ENCODE measurements around the gene SSBP2.
A peak's percentile ranks its signal among the peaks of the same experiment; 100 is the strongest.

SSBP2 gene

GRCh38 chr5:81773161-81773560, 22.3 kb upstream of the SSBP2 start:
- H4K20me1 ChIP-seq (ENCODE audit: insufficient read depth, low read length), result no peaks in the 10 kb centered on the region
- TF ChIP-seq EZH2 (IDR thresholded peaks at IDR 0.05; ENCODE audit: borderline replicate concordance, low read depth, low read length, severe bottlenecking) (no peak), CTCF (IDR thresholded peaks at IDR 0.05; ENCODE audit: borderline replicate concordance, extremely low read depth, low read length, poor library complexity, severe bottlenecking) (no peak)
- no peaks in the 10 kb centered on the region for H3K36me3 ChIP-seq (ENCODE audit: insufficient read depth, low read length)
- H2AFZ ChIP-seq (ENCODE audit: low read depth, low read length), result no peak overlapping the region
- no peaks in the 10 kb centered on the region for H3K9me3 ChIP-seq (ENCODE audit: insufficient read depth, low read length, severe bottlenecking)
- no peak overlapping the region for H3K4me2 ChIP-seq (ENCODE audit: insufficient read depth, low read length)
- no peak for ATAC-seq (ENCODE audit: insufficient read depth, low read depth)
- H3K79me2 ChIP-seq (ENCODE audit: insufficient read depth, low read length), result no peaks in the 10 kb centered on the region
- no peak for DNase-seq
- no peak overlapping the region for H3K9ac ChIP-seq (ENCODE audit: low read depth, low read length)
- H3K27ac ChIP-seq (ENCODE audit: low read length), result no peak overlapping the region
- no peaks in the 10 kb centered on the region for H3K27me3 ChIP-seq (ENCODE audit: insufficient read depth, low read length, poor library complexity)
- H3K4me1 ChIP-seq (ENCODE audit: insufficient read depth, low read length), result peaks cover 3% of the 10 kb centered on the region; the same call in 1 of the 2 replicates
- H3K4me3 ChIP-seq (ENCODE audit: low read depth in 1 of 2, low read length in 2 of 2), result no peak overlapping the region

DNA sequence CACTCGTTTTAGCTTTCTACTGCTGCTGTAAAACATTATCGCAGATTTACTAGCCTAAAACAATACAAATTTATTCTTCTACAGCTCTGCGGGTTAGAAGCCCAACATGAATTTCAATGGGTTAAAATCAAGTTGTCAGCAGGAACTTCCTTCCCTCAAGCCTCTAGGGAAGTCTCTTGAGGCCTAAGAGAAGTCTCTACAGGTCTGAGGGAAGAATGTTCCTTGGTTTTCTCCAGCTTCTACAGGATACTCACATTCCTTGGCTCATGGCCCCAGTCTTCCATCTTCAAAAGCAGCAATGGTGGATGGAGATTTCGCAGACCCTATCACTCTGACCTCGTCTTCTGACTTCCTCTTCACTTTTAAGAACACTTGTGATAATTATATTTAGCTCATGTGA, 21.6 kb upstream of the SSBP2 start:
- H3K27ac ChIP-seq (ENCODE audit: low read length), result no peak overlapping the region
- H3K9me3 ChIP-seq (ENCODE audit: insufficient read depth, low read length, severe bottlenecking), result no peaks in the 10 kb centered on the region
- no peaks in the 10 kb centered on the region for H3K4me1 ChIP-seq (ENCODE audit: insufficient read depth, low read length)
- H3K27me3 ChIP-seq (ENCODE audit: insufficient read depth, low read length, poor library complexity), result no peaks in the 10 kb centered on the region
- H3K79me2 ChIP-seq (ENCODE audit: insufficient read depth, low read length), result no peaks in the 10 kb centered on the region
- H3K4me3 ChIP-seq (ENCODE audit: low read depth in 1 of 2, low read length in 2 of 2), result no peak overlapping the region
- DNase-seq (no peak), ATAC-seq (ENCODE audit: insufficient read depth, low read depth) (no peak)
- no peak overlapping the region for H3K4me2 ChIP-seq (ENCODE audit: insufficient read depth, low read length)
- TF ChIP-seq EZH2 (IDR thresholded peaks at IDR 0.05; ENCODE audit: borderline replicate concordance, low read depth, low read length, severe bottlenecking) (no peak), CTCF (IDR thresholded peaks at IDR 0.05; ENCODE audit: borderline replicate concordance, extremely low read depth, low read length, poor library complexity, severe bottlenecking) (no peak)
- no peaks in the 10 kb centered on the region for H3K36me3 ChIP-seq (ENCODE audit: insufficient read depth, low read length)
- H3K9ac ChIP-seq (ENCODE audit: low read depth, low read length), result no peak overlapping the region
- no peak overlapping the region for H2AFZ ChIP-seq (ENCODE audit: low read depth, low read length)
- H4K20me1 ChIP-seq (ENCODE audit: insufficient read depth, low read length), result no peaks in the 10 kb centered on the region

DNA sequence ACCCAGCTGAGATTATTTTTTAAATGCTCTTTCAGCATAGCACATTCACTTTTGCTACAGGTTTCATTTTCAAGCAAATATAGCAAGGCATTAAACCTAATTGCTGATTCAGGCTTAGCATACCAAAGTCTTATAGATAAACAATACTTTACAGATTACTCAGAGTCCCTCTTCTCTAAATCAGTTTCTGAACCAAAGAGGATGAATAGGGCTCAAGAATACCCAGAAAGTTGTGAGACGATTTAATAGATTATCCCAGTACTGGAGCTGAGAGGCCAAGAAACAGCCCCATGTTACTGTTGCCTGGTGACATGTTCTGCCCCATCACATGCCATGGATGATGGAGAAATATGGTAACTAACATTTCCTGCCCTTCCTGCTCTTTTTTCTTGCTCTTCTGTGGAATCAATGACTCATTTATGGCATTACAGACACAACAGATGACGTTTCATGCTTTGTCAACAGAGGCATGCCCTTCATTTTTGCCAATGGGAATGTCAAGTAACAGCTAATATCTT, 18.1 kb upstream of the SSBP2 start:
- Histone ChIP-seq H3K4me1 (ENCODE audit: insufficient read depth, low read length) (no peaks in the 10 kb centered on the region), H2AFZ (ENCODE audit: low read depth, low read length) (0 out of 2 replicates have a peak overlapping the region, but pooled peaks have one; percentile 7), H3K36me3 (ENCODE audit: insufficient read depth, low read length) (no peaks in the 10 kb centered on the region), H3K4me3 (ENCODE audit: low read depth in 1 of 2, low read length in 2 of 2) (no peak overlapping the region), H3K27ac (ENCODE audit: low read length) (no peak overlapping the region), H3K9me3 (ENCODE audit: insufficient read depth, low read length, severe bottlenecking) (no peaks in the 10 kb centered on the region), H3K4me2 (ENCODE audit: insufficient read depth, low read length) (no peak overlapping the region), H3K9ac (ENCODE audit: low read depth, low read length) (no peak overlapping the region), H3K79me2 (ENCODE audit: insufficient read depth, low read length) (no peaks in the 10 kb centered on the region), H4K20me1 (ENCODE audit: insufficient read depth, low read length) (no peaks in the 10 kb centered on the region), H3K27me3 (ENCODE audit: insufficient read depth, low read length, poor library complexity) (no peaks in the 10 kb centered on the region)
- DNase-seq (no peak), ATAC-seq (ENCODE audit: insufficient read depth, low read depth) (no peak)
- TF ChIP-seq CTCF (IDR thresholded peaks at IDR 0.05; ENCODE audit: borderline replicate concordance, extremely low read depth, low read length, poor library complexity, severe bottlenecking) (no peak), EZH2 (IDR thresholded peaks at IDR 0.05; ENCODE audit: borderline replicate concordance, low read depth, low read length, severe bottlenecking) (no peak)

GRCh38 chr5:81767938-81768337, 17.0 kb upstream of the SSBP2 start:
- Histone ChIP-seq H3K27me3 (ENCODE audit: insufficient read depth, low read length, poor library complexity) (no peaks in the 10 kb centered on the region), H3K79me2 (ENCODE audit: insufficient read depth, low read length) (no peaks in the 10 kb centered on the region), H3K9me3 (ENCODE audit: insufficient read depth, low read length, severe bottlenecking) (no peaks in the 10 kb centered on the region), H4K20me1 (ENCODE audit: insufficient read depth, low read length) (no peaks in the 10 kb centered on the region), H3K4me1 (ENCODE audit: insufficient read depth, low read length) (no peaks in the 10 kb centered on the region), H3K27ac (ENCODE audit: low read length) (no peak overlapping the region), H3K9ac (ENCODE audit: low read depth, low read length) (no peak overlapping the region), H3K4me2 (ENCODE audit: insufficient read depth, low read length) (no peak overlapping the region), H2AFZ (ENCODE audit: low read depth, low read length) (no peak overlapping the region), H3K4me3 (ENCODE audit: low read depth in 1 of 2, low read length in 2 of 2) (no peak overlapping the region), H3K36me3 (ENCODE audit: insufficient read depth, low read length) (no peaks in the 10 kb centered on the region)
- TF ChIP-seq CTCF (IDR thresholded peaks at IDR 0.05; ENCODE audit: borderline replicate concordance, extremely low read depth, low read length, poor library complexity, severe bottlenecking), result no peak
- no peak for TF ChIP-seq EZH2 (IDR thresholded peaks at IDR 0.05; ENCODE audit: borderline replicate concordance, low read depth, low read length, severe bottlenecking)
- ATAC-seq (ENCODE audit: insufficient read depth, low read depth) (no peak), DNase-seq (no peak)
